Measurements from ENCODE around the gene TATDN3. TPM values are rescaled to one million over a fixed set of nuclear protein-coding genes. Genes with fewer than 3 reads are reported as not detected.

The TATDN3 gene
- total and polyA plus RNA-seq, 9 of the 15 experiments (the other 6 are each of a cell fraction or from before 2014, with no cell fraction given): 18.3 to 79.9 (median 28.2) TPM

DNA sequence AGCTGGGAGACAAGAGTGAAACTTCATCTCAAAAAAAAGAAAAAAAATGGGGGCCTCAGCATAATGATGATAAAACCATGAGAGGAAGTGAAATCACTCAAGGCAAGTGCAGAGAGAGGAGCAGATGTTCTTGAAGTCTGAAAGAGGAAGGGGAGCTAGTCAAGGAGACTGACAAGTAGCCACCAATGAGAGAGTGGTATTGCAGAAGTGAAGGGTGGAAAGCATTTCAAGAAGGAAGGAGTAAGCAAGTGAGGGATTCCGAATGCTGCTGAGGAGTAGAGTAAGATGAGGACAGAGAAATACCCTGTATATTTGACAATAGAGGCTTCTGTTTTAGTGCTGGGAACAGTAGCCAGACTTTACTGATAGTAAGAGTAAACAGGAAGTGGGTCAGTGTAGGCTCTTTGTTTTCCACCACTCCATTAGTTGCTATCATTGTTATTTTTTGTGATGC lies 2.9 kb downstream of the TATDN3 start (continued):
- TF ChIP-seq MAZ (CRISPR knock-in tag; conservative IDR thresholded peaks at IDR 0.05 in 1 of 2, IDR thresholded peaks at IDR 0.05 in 1 of 2) (peak in 1 of 2 experiments; percentile 23; a peak in 1 of 4 replicates), NFATC3 (IDR thresholded peaks at IDR 0.05) (no peak), MTA1 (IDR thresholded peaks at IDR 0.05; ENCODE audit: borderline replicate concordance) (0 out of 2 replicates have a peak, but pooled peaks have one; percentile 35), SOX6 (IDR thresholded peaks at IDR 0.05) (peak; percentile 79; the same call in 1 of the 2 replicates), GTF2F1 (IDR thresholded peaks at IDR 0.05; ENCODE audit: low read depth, low read length) (no peak), HDGF (IDR thresholded peaks at IDR 0.05) (0 out of 2 replicates have a peak, but pooled peaks have one; percentile 32), SUPT5H (IDR thresholded peaks at IDR 0.05) (0 out of 2 replicates have a peak, but pooled peaks have one; percentile 25), STAT6 (CRISPR knock-in tag; IDR thresholded peaks at IDR 0.05) (no peak)
- TF ChIP-seq, protein P1, sequence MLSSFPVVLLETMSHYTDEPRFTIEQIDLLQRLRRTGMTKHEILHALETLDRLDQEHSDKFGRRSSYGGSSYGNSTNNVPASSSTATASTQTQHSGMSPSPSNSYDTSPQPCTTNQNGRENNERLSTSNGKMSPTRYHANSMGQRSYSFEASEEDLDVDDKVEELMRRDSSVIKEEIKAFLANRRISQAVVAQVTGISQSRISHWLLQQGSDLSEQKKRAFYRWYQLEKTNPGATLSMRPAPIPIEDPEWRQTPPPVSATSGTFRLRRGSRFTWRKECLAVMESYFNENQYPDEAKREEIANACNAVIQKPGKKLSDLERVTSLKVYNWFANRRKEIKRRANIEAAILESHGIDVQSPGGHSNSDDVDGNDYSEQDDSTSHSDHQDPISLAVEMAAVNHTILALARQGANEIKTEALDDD (IDR thresholded peaks at IDR 0.05): peak; percentile 49; the same call in 1 of the 2 replicates
- TF ChIP-seq, protein P2, sequence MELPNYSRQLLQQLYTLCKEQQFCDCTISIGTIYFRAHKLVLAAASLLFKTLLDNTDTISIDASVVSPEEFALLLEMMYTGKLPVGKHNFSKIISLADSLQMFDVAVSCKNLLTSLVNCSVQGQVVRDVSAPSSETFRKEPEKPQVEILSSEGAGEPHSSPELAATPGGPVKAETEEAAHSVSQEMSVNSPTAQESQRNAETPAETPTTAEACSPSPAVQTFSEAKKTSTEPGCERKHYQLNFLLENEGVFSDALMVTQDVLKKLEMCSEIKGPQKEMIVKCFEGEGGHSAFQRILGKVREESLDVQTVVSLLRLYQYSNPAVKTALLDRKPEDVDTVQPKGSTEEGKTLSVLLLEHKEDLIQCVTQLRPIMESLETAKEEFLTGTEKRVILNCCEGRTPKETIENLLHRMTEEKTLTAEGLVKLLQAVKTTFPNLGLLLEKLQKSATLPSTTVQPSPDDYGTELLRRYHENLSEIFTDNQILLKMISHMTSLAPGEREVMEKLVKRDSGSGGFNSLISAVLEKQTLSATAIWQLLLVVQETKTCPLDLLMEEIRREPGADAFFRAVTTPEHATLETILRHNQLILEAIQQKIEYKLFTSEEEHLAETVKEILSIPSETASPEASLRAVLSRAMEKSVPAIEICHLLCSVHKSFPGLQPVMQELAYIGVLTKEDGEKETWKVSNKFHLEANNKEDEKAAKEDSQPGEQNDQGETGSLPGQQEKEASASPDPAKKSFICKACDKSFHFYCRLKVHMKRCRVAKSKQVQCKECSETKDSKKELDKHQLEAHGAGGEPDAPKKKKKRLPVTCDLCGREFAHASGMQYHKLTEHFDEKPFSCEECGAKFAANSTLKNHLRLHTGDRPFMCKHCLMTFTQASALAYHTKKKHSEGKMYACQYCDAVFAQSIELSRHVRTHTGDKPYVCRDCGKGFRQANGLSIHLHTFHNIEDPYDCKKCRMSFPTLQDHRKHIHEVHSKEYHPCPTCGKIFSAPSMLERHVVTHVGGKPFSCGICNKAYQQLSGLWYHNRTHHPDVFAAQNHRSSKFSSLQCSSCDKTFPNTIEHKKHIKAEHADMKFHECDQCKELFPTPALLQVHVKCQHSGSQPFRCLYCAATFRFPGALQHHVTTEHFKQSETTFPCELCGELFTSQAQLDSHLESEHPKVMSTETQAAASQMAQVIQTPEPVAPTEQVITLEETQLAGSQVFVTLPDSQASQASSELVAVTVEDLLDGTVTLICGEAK (IDR thresholded peaks at IDR 0.05): peak; percentile 29; the same call in 1 of the 2 replicates
- TF ChIP-seq, protein P2 (CRISPR knock-in tag; IDR thresholded peaks at IDR 0.05): no peak
- TF ChIP-seq, protein P3, sequence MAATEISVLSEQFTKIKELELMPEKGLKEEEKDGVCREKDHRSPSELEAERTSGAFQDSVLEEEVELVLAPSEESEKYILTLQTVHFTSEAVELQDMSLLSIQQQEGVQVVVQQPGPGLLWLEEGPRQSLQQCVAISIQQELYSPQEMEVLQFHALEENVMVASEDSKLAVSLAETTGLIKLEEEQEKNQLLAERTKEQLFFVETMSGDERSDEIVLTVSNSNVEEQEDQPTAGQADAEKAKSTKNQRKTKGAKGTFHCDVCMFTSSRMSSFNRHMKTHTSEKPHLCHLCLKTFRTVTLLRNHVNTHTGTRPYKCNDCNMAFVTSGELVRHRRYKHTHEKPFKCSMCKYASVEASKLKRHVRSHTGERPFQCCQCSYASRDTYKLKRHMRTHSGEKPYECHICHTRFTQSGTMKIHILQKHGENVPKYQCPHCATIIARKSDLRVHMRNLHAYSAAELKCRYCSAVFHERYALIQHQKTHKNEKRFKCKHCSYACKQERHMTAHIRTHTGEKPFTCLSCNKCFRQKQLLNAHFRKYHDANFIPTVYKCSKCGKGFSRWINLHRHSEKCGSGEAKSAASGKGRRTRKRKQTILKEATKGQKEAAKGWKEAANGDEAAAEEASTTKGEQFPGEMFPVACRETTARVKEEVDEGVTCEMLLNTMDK (IDR thresholded peaks at IDR 0.05; ENCODE audit: borderline replicate concordance, insufficient read depth, low read depth, low read length, poor library complexity, severe bottlenecking): no peak
